NCI-H1694 treated with DMSO at 0.1 percent for 48 hours (cell line): ENCODE measurements around the gene CTNNA2.
"Not testable (repeated sequence)": the region's sequence is repeated elsewhere in the genome, so short reads cannot be mapped to it uniquely, and the experiment has no call there.

Source experiments
- DNase-seq: peaks from one replicate; lab custom pipeline; 2025; lab: John Stamatoyannopoulos, UW

CTNNA2 gene

GRCh38 chr2:80146757-80147156, 633.9 kb downstream of the CTNNA2 start:
- DNase-seq: not testable (repeated sequence)

GRCh38 chr2:80147690-80148089, 634.8 kb downstream of the CTNNA2 start:
- DNase-seq: no peak

DNA sequence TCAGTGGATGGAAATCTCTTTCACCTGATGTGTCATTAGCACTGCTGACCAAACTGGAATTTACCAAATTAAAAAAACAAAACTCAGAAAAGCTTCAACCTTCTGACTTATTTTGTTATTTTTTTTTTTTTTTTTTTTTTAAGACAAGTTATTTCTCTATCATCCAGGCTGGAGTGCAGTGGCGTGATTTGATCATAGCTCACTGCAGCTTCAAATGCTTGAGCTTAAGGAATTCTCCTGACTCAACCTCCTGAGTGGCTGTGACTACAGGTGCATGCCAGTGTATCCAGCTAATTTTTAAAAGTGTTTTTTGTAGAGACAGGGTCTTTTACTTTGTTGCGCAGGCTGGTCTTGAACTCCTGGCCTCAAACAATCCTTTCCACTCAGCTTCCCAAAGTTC, 636.1 kb downstream of the CTNNA2 start:
- DNase-seq: no peak

DNA sequence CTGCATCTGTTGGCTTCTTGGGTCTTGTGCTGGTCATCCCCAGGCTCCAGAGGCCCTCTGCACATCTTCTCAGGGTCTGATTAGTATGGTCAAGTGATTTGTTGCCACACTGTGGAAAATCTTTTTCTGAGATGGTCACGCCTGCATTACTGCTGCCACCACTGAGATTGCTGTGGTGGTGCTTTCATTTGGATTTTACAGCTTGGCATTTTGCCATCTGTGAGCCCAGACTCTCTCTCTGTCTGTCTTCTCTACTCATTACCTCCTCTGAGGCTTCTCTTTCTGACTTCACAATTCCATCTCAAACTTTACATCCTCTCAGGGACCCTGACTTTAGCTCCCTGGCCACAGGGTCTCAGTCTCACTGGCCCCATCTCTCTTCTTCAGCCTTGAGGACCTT, 637.1 kb downstream of the CTNNA2 start:
- no peak for DNase-seq

DNA sequence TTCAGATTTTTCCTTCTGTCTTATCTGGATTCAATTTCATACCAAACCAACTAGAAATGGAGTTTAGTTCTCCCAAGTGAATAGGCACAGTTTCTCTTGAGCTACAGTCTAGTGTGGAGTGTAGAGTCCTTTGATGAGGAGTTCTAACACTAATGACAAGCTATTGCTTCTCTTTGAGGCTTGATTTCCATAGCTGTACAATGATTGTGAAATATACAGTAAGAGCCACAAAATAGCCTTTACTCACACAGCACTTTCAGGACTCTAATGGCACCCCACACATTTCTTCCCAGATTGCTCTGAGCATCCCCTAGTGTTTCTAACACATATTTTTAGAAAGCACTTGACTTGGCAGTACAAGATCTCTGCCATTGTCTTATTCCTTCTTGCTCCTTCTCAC, 638.4 kb downstream of the CTNNA2 start:
- DNase-seq: no peak

GRCh38 chr2:80151651-80152050, 638.8 kb downstream of the CTNNA2 start:
- DNase-seq: no peak

DNA sequence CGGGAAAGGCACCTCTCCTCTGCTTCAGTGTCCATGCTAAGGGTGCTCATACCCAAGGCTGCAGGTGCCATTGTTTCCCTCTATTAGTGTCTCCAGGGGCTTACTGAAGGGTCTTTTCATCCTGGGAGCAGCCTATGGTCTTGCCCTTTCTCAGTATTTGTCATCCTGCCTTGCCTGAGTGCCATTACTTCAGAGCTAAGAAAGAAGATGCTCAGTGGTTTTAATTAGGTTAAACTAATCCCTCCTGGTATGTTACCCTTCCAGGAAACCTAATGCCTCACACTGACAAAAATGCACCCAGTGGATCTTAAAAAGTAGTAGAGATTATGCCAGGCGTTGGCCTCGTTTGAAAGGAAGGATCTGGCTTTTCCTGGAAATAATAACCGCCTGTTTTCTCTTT, 640.3 kb downstream of the CTNNA2 start:
- no peak for DNase-seq

DNA sequence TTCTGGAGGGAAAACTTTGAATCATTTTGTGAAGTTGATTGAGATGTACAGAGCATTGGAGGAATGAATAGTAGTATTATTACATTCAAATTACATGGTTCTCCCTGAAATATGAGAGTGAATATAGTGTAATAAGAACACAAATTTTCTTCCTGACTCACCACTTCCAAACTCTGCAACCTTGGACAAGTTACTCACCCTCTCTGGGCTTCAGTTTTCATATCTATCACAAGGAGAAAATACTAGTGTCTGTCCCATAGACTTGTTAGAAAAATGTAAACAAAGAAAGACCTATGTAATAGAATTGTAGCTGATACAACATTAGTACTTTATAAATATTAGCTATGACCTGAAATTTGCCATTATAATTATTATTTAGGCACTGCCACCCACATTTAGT, 640.9 kb downstream of the CTNNA2 start:
- DNase-seq: no peak

DNA sequence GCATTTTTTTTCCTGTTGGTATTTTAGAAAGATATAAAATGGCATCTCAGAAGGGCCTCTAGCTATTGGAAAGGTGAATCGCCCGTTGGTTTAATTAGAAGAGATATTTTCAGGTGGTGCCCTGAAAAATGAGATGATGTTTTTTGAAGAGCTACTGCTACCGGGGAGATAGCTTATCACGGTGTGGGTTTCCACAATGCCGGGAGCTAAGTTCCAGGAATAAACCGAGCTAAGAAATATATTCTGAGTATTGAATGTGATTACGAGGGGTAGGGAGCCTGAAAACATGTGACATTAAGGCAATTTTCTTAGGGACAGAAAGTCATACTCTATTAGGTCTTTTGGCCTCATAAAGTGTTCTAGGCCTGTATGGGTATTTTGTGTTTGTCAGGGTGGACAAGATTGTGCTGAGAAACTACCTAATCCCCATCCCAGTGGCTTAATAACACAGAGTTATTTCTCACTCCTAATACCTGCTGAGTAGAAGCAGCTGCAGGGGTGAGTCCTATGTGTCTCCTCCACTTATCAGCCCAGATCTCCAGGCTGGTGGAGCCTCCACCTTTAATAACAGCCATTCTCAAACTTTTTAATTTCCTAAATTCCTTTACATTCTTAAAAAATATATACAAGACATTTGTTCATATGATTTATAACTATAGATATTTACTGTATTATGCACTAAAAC, 641.5 kb downstream of the CTNNA2 start:
- DNase-seq: no peak

DNA sequence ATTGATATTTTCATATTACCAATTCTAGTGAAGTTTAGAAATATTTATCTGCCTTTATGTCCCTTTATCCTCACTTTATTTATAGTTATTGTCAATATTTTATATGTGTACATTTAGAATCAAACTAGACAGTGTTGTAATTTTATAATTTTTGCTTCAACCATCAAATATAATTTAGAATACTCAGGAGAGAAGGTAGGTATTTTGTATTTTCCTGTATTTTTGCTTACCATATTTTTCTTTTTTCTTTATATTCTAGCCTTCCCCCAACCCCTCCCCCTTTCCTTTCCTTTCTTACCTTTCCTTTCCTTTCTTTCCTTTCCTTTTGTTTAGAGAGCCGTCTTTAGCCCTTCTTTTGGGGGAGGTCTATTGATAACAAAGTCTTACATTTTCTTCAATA, 651.5 kb downstream of the CTNNA2 start:
- DNase-seq: no peak

DNA sequence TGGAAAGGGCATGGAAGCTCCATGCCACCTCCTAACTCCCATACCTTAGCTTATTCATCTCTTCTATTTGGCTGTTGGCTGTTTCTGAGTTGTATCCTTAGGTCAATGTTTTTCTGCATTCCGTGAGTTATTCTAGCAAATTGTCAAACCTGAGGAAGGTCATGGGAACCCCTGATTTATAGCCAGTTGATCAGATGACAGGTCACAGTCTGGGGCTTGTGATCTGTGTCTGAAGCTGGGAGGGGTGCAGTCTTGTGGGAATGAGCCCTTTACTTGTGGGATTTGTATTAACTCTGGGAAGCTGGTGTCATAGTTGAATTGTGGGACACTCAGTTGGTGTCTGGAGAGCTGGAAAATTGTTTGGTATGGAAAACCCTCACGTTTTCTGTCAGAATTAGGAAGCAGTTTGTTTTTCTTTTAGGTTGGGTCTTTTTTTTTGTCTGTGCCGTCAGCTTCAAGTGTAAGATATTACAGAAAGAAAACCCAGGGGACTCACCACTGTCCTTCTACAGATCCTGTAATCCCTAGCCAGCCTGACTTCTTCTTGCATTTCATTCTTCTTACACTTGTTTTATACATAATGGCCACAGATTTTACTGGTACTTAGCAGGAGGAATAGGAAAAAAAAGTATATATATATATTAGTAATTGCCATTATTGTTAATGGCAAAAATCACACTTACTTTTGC, 653.8 kb downstream of the CTNNA2 start:
- no peak for DNase-seq

DNA sequence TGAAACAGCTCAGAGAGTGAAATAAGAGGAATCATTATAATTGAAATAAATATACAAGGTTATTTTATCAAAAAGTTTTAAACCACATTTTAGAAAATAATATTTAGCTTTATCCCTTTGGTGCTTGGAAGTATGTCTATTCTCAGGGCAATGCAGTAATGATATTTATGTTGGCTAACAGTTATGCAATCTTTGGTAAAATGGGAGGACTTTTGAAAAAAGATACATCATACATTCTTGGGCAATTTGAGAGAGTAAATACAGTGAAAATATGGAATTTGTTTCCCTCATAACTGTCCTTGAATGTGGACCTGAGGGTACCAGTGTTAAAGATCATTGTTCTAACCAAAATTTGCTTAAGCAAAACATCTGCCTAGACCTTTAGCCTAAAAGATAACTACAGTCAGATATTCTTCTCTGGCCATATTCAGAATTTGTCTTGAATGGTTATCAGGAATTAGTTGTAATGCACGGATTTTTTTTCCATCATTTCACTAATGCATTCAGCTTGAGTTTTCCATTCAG, 654.5 kb downstream of the CTNNA2 start:
- DNase-seq: no peak

GRCh38 chr2:80168037-80168436, 655.2 kb downstream of the CTNNA2 start:
- no peak for DNase-seq

DNA sequence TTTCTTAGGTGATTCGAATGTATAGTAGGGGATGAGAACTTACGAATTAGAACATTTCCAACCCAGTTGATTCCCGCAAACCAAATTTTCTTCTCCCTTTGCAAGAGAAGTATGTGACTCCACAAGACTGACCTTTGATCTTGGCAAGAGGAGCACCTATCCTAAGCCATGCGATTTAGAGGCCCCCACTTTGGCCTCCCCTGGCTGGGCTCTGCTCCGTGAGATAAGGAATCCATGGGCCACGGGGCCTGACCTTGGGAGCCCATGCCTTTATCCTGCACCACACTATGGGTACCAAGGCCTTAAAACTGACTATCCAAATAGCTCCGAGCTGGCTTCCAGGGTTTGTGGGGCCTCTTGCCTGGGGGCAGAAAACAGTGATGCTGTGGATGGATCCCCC, 656.0 kb downstream of the CTNNA2 start:
- no peak for DNase-seq

- DNase-seq: no peak
Observed at GRCh38 chr2:80169811-80170594, 657.2 kb downstream of the CTNNA2 start.

DNA sequence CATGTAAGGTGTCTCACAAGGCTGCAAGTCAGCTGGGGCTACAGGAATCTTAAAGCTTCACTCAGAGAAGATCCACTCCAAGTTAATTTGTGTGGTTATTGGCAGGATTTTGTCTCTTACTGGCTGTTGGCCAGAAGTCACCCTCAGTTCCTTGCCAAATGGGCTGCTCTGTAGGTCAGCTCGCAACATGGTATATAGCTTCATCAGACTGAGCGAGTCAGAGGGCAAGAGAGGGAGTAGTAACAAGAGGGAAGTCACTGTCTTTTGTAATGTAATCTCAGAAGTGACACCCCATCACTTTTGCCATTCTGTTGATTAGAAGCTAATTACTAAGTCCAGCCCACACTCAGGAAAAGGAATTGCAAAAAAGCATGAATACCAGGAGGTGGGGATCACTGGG, 672.2 kb downstream of the CTNNA2 start:
- DNase-seq: no peak

DNA sequence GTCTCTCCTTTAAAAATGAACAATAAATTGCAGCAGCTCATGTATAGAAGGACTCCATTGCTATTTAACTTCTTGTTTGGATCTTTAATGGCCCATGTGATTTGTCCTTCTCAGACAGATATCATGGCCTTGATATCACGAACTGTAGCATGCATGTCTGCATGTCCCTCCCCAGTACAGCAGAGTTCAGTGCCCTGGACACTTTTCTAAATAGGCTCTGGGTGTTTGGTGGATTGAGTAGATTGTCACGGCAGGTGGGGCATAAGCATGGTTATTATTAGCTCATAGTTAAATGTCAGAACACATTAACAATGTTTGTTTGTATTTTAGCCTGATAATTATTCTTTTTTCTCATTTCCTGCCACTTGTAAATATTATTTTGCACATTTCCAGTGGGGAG, 673.4 kb downstream of the CTNNA2 start:
- no peak for DNase-seq

GRCh38 chr2:80187156-80187555, 674.3 kb downstream of the CTNNA2 start:
- no peak for DNase-seq

GRCh38 chr2:80190166-80190565, 677.3 kb downstream of the CTNNA2 start:
- no peak for DNase-seq

- DNase-seq: no peak
Observed at GRCh38 chr2:80193566-80193965, 680.7 kb downstream of the CTNNA2 start.

GRCh38 chr2:80195034-80195433, 682.2 kb downstream of the CTNNA2 start:
- no peak for DNase-seq

DNA sequence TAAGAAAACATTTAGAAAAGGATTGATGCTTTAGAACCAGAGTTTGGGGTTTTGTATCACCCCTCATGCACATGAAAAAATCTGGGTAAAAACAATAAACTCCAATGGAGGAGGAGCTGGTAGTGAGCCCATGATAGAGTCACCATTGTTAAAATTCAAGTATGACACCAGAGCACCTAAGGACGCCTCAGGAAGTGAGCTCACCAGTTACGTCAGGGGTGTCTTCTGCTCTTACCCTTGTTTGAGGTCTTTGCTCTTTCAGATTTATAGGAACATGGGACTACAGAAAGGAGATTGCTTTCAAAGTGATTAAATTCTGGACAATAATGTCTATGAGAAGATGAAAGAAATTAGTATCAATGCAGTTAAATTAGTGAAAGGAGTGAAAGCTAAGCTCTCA, 685.2 kb downstream of the CTNNA2 start:
- DNase-seq: no peak

- DNase-seq: no peak
Observed at GRCh38 chr2:80199504-80199903, 686.7 kb downstream of the CTNNA2 start.
